GM19328 (cell line): ENCODE data around the gene BEND7.
"Not testable (repeated sequence)": the region's sequence is repeated elsewhere in the genome, so short reads cannot be mapped to it uniquely, and the experiment has no call there.

Experiments
- ATAC-seq: cut with Tn5 transposase; IDR thresholded peaks from one replicate; pipeline ENCODE4 v1.9.1; 2021; ENCODE audit warnings: mild to moderate bottlenecking, moderate library complexity; ENCODE audit not compliant: unreplicated experiment

The BEND7 gene

DNA sequence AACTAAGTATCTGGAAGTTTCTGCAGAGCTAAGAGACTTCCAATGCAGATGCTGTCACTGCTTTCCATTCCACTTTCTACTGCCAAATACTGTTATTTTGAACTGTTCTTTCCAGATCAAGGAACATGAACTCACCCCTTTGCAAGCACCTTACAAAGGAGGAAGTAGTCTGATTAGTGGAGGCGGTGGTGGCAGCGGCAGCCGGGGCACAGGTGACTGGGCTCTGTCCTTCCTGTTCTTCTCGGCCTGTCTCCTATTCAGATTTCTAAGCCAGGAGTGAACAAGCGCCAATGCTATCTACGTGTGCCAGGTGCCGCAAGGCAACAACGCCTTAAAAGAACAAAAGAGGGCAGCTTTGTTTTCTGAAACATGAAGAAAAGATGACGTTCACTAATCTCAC, 44.9 kb downstream of the BEND7 start:
- ATAC-seq: no peak

- ATAC-seq: no peak
Measured at GRCh38 chr10:13483073-13483472, 45.7 kb downstream of the BEND7 start.

DNA sequence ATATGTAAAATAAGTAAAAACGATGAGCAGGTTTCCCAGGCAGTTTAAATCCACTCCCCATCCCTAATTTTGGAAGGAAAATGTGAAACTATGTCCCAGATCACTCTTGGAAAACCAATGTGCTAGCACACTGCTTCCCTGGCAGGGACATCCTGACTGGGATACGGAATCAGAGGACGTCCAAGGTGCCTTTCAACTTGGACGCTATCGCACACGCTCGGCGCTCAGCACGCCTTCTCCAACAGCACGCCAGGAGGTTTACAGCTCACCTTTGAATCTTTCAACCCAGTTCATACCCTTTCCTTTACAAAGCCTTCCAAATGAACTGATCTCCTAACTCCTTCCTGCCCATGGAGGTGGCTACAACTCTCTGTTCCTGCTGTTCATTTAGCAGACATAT, 47.1 kb downstream of the BEND7 start:
- no peak for ATAC-seq

DNA sequence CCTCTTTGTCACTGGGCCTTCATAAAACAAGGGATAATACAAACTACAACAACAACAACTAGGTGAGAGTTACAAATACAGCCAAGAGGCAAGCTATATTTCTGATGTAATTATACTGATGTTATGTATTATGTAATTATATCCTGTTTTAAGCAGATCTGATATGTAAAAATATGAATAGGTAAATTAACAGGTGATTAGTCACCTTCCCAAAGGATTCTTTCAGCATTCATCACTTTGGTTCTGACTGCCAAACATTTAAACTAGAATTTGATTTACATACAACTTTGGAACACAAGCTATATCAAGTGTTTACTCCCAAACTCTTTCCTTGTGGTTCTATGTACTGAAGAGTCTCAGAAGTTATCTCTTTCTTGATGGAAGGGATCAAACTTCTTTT, 53.7 kb downstream of the BEND7 start:
- ATAC-seq: no peak

DNA sequence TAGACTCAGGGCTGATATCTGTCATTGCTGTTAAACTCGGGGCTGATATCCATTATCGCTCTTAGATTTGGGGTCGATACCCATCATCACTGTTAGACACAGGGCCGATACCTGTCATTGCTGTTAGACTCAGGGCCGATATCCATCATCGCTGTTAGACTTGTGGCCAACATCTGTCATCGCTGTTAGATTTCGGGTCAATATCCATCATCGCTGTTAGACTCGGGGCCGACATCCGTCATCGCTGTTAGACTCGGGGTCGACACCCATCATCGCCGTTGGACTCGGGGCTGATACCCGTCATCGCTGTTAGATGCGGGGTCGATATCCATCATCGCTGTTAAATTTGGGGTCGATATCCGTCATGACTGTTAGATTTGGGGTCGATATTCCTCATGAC, 54.8 kb downstream of the BEND7 start:
- no peak for ATAC-seq

DNA sequence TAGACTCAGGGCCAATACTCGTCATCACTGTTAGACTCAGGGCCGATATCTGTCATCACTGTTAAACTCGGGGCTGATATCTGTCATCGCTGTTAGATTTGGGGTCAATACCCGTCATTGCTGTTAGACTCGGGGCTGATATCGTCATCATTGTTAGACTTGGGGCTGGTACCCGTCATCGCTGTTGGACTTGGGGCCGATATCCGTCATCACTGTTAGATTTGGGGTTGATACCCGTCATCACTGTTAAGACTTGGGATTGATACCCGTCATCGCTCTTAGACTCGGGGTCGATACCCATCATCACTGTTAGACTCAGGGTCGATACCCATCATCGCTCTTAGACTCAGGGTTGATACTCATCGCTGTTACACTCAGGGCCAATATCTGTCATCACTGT, 56.5 kb downstream of the BEND7 start:
- no peak for ATAC-seq

GRCh38 chr10:13470270-13470669, 58.5 kb downstream of the BEND7 start:
- ATAC-seq: no peak

DNA sequence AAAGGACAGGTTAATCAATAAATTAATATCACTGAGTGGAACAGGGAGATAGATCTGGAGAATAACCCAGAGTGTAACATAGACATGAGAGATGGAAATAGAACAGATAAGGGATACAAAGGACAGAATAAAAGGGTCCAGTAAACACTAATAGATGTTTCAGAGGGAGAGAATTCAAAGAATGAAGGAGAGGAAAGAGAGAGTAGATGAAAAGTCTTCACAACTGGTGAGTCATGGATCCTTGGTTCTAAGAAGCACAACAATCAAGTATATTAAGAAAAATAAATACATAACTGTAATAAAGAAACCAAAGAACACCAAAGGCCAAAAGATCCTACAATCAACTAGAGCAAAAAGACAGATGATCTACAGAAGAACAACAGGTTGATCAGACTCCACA, 66.3 kb downstream of the BEND7 start:
- no peak for ATAC-seq

DNA sequence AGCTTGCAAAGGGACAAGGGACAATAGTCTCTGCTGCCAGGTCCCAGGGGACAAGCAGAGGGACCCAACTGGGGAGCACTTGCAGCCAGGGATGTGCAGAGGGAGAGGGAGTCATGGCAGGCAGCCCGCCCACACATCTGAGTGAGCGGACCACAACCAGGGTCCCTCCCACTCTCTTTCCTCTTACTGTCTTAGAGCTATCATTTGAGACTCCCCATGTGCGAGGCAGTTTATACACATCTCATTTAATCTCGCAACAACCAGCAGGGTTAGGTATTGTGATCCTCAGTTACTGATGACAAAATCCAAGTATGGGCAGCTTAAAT, 70.2 kb downstream of the BEND7 start:
- ATAC-seq: no peak

- ATAC-seq: no peak
Measured at GRCh38 chr10:13457958-13458686, 70.7 kb downstream of the BEND7 start.

- ATAC-seq: no peak
Measured at GRCh38 chr10:13453896-13454295, 74.9 kb downstream of the BEND7 start.

DNA sequence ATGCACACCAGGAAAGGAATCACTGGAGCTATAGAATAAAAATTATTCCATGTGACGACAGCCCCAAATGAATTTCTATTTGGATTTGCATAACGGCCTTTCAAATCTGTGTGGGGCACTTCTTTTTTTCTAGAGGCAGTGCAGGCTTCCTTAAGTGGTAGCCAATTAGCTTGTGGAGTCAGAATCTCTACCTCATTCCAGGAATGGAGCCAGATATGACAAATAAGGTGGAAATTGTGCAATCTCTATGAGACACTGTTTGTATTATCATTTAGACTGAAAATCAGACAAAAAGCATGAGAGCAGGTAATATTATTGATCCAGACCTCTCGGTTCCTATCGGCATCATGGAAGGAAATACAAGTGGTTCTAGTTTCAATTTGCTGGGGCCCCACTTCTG, 78.7 kb downstream of the BEND7 start:
- no peak for ATAC-seq

- ATAC-seq: no peak
Measured at GRCh38 chr10:13449296-13449695, 79.5 kb downstream of the BEND7 start.

DNA sequence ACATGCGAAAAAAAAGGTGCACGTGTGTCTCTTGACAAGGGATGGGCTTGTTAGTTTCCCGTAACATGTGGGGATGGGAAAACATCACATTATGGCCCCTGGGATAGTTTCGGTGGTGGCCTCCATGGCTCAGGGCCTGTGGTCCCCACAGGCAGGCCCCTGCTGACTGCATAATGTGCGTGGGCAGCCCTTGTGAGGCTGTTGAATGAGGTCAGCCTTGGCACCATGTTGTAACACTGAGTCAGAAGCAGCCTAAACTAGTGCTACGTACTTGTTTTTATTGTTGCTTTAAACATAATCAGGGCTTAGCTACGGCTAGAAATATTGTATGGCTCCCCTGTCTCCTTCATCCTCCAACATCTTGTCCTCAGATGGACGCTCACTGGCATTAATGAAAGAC, 80.6 kb downstream of the BEND7 start:
- no peak for ATAC-seq

GRCh38 chr10:13445656-13446400, 83.0 kb downstream of the BEND7 start:
- ATAC-seq: no peak

DNA sequence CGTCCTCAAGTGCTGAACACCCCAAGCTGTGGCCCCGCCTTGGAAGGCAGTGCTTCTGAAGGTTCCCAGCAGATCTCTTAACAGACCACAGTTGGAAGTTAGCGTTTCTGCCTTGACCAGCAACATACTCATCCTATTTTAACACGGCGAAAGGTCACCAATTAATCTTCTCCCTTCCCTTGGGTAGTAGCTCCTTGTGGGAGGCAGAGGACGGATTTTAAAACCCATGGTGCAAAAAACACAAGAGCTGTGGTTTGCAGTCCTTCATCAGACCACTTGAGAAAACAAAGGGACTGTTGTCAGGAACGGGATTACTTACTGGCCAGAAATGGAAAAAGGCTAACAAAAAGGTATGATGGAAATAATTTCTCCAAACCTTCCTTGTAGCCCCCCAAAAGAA, 87.3 kb downstream of the BEND7 start:
- no peak for ATAC-seq

DNA sequence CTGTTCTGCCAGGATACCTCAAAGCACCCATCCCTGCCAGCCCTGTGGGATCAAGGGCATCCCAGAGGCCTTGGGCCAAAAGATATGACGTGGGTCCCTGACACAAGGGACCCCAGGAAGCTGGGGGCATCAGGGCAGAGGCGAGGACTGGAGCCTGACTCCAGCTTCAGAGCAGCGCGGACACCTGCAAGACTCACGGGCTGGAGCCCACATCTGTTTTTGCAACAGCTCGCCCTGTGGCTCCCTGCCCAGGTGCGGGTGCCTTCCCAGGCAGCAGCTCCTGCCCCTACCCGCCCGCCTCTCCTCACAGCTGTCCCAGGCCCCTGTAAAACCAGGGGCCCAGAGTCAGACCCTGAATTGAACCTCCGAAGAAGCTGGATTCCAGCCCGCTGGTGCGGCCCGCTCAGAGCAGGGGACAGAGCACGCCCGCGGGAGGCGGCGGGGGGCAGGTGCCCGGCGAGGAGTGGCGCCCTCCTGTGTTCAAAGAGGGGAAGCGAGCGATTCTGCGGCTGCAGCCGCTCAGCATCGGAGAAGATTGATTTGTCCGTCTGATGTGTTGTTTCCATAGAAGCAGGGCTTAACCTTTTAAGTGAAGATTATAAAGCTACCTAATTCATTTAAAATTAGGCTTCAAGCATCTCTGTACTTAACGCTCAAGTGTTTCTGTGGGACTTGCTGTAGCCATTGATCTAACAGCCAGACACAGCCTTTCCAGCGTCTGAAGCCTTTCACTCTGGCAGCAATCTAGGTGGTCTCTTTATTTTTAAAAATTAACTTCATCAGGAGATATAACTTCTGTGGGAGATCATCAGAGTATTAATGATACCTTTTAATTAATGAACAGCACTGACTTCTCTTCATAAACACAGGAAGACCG, 88.4 kb downstream of the BEND7 start:
- ATAC-seq: no peak

DNA sequence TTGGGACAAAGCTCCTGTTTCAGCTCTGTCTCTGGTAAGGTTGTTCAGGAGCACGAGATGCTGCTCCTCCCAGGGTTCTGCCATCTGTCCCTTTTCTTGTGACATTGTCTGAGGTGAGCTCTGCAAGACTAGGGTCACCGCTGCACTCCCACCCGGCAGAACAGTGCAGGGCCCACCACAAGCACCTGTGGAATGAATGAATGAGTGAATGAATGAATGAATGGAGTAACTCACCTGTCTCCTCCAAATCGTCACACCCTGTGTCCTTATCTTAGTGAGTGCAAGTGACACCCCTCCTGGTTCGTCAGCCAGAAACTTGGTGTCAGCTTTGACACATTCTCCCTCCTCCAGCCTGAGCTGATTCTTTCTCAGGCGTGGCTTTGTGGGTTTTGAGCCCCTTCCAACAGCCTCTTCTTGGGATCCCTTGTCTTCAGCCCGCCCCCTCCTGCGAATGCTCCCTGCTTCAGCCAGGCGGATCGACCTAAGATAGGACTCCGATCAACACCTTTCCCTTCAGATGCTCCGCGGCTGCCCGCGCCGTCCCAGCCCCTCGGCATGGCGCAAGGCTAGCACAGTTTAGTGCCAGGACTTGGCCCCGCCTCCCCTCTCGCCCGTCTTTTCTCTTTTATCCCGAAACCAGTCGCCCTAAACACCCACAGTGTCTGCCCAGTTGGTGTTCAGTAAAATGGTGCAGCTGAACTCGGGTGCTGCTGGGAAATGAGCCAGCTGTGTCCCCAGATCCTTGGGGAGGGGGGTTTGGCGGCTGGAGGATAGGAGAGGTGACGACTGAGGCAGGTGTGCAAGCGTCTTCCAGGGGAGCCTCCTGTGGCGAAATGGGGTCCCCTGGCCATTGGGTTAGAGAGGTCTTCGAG, 89.3 kb downstream of the BEND7 start:
- ATAC-seq: no peak

DNA sequence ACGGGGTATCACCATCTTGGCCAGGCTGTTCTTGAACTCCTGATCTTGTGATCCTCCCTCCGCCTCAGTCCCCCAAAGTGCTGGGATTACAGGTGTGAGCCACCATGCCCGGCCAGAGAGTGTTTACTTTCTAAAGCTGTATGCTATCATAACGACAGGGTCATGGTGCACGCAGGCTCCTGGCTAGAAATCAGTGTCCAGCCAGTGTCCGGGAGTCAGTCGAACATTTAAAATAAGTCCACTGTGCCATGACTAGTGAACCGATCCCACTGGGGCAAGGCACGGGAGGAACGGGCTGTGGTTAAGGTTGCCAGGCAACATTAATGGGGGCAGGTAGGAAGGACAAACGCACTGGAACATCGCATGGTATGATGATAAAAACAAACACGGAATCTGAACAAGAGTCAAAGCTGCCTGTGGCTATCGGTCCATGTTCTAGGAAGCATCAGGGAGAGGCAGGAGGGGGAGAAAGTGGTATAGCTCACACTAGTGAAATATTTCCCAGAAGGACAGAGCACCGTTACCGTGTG, 91.7 kb downstream of the BEND7 start:
- ATAC-seq: no peak

DNA sequence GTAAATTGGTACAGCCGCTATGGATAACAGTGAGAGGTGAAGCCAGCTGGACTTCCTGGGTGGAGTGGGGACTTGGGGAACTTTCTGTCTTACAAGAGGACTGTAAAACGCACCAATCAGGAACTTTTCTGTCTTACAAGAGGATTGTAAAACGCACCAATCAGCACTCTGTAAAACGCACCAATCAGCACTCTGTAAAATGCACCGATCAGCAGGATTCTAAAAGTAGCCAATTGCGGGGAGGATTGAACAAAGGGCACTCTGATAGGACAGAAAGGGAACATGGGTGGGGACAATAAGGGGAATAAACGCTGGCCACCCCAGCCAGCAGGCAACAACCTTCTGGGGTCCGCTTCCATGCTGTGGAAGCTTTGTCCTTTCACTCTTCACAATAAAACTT, 100.9 kb downstream of the BEND7 start:
- ATAC-seq: not testable (repeated sequence)

DNA sequence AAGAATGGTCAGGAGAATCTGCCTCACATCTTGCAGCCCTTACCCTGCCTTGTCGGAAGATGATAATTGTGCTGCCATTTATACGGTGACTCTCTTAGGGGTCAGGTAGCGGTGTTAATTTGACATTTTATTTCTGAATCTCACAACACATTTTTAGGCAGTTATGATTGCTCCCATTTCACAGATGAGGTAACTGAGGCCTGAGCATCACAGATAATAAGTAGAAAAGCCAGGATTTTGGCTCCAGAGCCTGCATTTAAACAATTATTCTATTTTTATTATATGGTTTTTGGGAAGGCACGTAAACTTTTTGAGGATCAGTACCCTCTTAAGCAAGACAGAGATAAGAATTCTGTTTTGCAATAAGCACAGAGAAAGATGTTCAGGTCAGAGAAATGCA, 103.4 kb downstream of the BEND7 start:
- no peak for ATAC-seq
